GM18505 (cell line): ENCODE results near the gene AP1G1.
A peak's percentile ranks its signal among the peaks of the same experiment; 100 is the strongest.
"Not testable (repeated sequence)": the region's sequence is repeated elsewhere in the genome, so short reads cannot be mapped to it uniquely, and the experiment has no call there.

Experiments used
- ATAC-seq: cut with Tn5 transposase; IDR thresholded peaks from one replicate; pipeline ENCODE4 v1.9.1; 2021; ENCODE audit not compliant: unreplicated experiment
- POLR2A ChIP-seq: IDR thresholded peaks from 4 replicates; pipeline ENCODE4 v1.6.1; 2011; ENCODE audit warnings: borderline replicate concordance; ENCODE audit not compliant: insufficient read depth, insufficient read length; ENCODE audit errors: extremely low read depth

The AP1G1 gene

GRCh38 chr16:71837150-71837549, 28.5 kb upstream of the AP1G1 start:
- TF ChIP-seq POLR2A = no peak
- ATAC-seq = no peak

DNA sequence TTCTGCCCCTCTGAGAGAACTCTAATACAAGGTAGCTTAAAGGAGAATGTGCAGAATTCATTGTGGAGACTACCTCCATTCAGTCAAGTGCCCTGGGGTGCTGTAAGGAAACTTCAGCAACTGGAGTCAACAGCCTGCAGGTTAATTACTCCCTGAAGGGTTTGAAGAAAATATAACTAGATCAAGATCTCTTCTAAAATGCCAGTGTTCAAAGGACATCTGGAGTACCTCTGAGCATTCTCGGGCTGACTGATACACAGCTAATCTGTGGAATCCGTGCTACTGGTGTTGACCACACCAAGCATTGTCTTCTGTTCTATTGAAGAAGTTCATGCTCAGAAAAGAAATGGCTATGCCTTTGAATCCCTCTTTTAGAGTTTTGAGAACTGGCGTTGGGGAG, 25.7 kb upstream of the AP1G1 start:
- no peak for ATAC-seq
- no peak for TF ChIP-seq POLR2A

DNA sequence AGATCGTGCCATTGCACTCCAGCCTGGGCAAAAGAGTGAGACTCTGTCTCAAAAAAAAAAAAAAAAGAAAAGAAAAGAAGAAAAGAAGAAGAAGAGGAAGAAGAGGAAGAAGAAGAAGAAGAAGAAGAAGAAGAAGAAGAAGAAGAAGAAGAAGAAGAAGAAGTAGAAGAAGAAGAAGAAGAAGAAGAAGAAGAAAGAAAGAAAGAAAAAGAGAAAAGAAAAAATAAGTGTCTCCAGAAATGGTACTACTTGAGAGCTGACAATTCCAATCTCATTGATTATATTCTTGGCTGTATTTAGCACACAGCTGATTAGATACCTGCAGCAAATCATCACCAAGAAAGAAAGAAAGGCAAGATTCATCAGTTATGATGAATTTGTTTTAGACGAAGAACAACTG, 23.5 kb upstream of the AP1G1 start:
- not testable (repeated sequence) for ATAC-seq

DNA sequence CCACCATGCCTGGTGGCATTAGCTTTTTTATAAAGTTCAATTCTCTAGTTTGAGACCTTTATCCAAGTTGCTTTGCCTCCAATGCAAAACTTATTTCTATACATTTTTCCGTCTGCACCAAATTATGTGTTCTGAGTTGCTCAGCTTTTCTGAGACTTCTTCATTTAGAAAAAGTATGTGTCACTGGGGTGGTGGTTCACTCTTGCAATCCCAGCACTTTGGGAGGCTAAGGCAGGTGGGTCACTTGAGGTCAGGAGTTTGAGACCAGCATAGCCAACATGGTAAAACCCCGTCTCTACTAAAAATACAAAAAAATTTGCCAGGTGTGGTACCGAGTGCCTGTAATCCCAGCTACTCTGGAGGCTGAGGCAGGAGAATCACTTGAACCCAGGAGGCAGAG, 23.1 kb upstream of the AP1G1 start:
- not testable (repeated sequence) for ATAC-seq

DNA sequence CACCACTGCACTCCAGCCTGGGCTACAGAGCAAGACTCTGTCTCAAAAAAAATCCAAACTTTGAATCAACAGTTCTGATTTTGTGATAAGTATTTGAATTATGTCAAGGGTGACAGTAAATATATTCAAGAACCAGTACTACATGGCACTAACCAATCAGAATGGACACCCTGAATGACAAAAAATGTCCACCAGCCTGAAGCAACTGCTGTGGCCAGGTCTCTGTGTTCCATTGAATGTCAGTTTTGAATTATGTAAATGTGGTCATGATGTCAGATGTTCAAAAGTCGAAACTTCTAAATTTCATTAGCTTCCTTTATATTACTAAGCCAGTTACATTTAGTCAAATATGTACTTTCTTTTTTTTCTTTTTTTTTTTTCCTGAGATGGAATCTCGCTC, 21.7 kb upstream of the AP1G1 start:
- no peak for TF ChIP-seq POLR2A
- no peak for ATAC-seq

GRCh38 chr16:71826533-71827017, 17.9 kb upstream of the AP1G1 start:
- TF ChIP-seq POLR2A = no peak
- ATAC-seq = no peak

- ATAC-seq = peak; percentile 9
Observed at GRCh38 chr16:71817155-71817500, 8.5 kb upstream of the AP1G1 start.

DNA sequence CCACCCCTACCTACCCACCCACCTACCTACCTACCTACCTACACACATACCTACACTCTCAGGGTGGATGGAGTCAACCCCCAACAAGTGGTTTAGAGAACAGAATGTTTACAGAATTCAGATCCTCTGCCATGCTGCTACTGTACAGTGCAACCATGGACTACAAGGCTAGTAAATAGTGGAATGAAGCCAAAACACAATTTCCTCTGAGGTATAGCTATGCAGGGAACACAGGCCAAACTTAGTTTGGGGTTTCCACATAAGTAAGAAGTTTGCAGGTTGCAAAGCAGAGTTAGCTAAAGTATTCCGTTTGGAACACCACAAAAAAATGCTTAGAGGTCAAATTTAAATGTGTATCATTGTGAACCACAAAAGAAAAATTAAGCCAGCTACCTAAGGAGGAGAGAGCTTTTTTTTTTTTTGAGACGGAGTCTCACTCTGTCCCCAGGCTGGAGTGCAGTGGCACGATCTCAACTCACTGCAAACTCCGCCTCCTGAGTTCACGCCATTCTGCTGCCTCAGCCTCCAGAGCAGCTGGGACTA, 2.7 kb upstream of the AP1G1 start:
- TF ChIP-seq POLR2A = no peak
- ATAC-seq = no peak

GRCh38 chr16:71810155-71810530, 1.5 kb upstream of the AP1G1 start:
- ATAC-seq = not testable (repeated sequence)

DNA sequence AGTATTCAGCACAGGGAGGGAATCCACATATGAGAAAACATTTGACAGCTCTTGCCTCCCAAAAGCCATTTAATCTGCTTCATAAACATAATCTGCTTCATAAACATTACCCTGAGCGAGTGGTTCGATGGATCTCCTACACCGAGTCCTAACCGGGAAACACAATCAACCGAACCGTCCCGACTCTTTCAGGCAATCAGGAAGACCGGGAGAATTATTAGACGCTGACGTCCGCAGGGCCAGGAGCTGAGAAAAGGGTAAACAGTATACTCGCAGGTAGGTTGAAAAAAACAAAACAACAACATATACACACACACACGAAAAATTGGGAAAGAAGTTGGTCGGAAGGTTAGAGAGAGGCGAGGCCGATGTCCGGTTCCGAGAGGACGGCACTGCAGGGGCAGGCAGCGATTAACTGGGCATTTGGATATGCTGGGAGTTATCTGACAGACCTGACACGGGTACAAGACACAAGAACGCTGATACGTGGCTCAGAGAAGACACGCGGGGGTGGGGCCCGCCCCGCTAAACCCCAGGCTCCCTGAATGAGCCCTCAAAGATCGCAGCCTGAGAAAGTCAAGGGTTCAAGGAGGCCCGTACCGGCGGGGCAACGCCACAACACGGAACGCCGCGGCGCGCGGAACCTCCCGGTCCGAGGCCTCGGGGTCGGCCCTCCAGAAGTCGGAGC, 585 bp downstream of the AP1G1 start:
- ATAC-seq = peak; percentile 37
- TF ChIP-seq POLR2A = no peak

GRCh38 chr16:71803305-71803690, 5.3 kb downstream of the AP1G1 start:
- TF ChIP-seq POLR2A = no peak
- ATAC-seq = no peak

- no peak for TF ChIP-seq POLR2A
- ATAC-seq = no peak
Observed at GRCh38 chr16:71796501-71797097, 12.0 kb downstream of the AP1G1 start.

DNA sequence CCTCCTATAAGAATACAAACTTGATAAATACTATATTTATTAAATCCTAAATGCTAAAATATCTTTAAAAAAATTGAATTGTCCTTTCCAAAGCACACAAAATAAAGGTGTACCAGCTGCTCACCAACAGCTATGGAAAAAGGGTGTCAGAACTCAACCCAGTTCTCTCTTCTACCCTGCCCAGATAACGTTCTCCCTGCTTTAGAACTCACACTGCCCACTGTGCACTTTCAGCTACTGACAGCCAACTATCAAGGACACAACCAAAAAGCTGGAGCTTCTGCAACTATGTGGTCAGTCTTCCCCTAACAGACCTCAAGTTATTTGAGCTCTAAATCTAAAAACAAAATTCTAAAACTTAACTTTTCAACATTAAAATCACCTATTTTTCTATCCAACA, 13.7 kb downstream of the AP1G1 start:
- ATAC-seq = no peak
- TF ChIP-seq POLR2A = no peak

DNA sequence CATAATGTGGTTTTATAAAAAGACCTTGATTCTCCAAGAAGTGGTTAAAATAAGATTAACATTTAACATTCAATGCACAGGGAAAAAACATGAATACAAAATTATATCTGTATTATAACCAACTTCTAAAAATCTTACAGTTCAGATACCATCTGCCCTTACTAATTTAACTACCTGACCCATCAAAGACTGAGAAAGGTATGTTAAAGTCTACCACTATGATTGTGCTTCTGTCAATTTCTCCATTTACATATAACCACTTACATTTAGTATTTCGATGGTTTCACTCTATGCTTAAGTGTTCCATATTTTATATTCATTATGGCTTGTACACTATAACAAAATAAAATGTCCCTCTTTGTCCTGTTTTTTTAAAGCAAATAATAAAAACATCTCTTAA, 14.6 kb downstream of the AP1G1 start:
- no peak for TF ChIP-seq POLR2A
- ATAC-seq = no peak

DNA sequence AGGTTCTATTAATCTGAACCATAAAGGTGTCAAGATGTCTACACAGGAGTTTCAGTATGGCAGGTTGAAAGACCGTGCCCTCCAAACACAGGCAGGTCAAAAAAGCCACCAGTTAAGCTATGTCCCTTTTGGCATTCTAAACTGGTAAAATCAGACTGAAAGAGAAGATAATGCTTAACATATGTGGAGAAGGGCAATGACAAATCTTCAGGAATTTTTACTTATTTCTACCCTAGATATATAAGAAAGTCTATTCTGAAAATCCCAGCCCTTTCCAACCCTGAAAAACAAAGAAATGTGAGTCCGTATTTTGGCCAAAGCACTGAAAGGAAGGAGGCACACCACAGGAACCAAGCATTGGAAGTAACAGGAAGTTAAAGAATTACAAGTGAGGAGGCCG, 16.5 kb downstream of the AP1G1 start:
- ATAC-seq = no peak
- no peak for TF ChIP-seq POLR2A

- not testable (repeated sequence) for ATAC-seq
Observed at GRCh38 chr16:71790329-71790728, 18.3 kb downstream of the AP1G1 start.
